GM13977 (cell line): ENCODE results near the gene PARP4.
A peak's percentile ranks its signal among the peaks of the same experiment; 100 is the strongest.
"Not testable (repeated sequence)": the region's sequence is repeated elsewhere in the genome, so short reads cannot be mapped to it uniquely, and the experiment has no call there.

ENCODE experiments used
- DNase-seq: peaks from one replicate; pipeline ENCODE4 v3.0.0; 2012; ENCODE audit warnings: low spot score
- in situ Hi-C: fragments of 300-500 bp; cut with MboI; formaldehyde crosslinking; loops from one replicate; pipeline ENCODE4 v1.12.0; 2022; ENCODE audit warnings: low sequenced_read_pairs, low pct_unique_long_range_greater_than_20kb, mixed read lengths, inconsistent platforms; ENCODE audit not compliant: unreplicated experiment
- TF ChIP-seq, protein P1 (sequence below): IDR thresholded peaks from 2 replicates; pipeline ENCODE4 v1.5.1; 2012; ENCODE audit warnings: mild to moderate bottlenecking, control low read depth; ENCODE audit not compliant: insufficient read depth; ENCODE audit errors: extremely low read depth, missing control alignments

Gene PARP4

DNA sequence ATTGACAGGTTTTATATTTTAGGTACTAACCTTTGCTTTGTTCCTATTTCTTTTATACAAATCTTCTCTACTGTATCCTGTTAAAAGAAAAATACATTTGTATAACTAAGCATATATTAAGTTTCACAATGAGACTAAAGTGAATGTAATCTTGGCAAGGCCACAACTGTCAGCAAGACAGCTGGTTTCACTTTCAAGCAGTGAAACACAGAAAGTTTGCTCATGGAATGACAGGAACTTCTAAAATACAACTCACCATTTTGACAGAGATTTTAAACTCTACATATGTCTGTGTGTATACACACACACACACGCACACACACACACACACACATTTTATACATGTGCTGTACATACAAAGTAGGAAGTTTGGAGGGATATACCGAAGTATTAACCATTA, 53.3 kb downstream of the PARP4 start:
- in situ Hi-C loops: no loop called here
- peak; percentile 65 for DNase-seq
- TF ChIP-seq, protein P1, sequence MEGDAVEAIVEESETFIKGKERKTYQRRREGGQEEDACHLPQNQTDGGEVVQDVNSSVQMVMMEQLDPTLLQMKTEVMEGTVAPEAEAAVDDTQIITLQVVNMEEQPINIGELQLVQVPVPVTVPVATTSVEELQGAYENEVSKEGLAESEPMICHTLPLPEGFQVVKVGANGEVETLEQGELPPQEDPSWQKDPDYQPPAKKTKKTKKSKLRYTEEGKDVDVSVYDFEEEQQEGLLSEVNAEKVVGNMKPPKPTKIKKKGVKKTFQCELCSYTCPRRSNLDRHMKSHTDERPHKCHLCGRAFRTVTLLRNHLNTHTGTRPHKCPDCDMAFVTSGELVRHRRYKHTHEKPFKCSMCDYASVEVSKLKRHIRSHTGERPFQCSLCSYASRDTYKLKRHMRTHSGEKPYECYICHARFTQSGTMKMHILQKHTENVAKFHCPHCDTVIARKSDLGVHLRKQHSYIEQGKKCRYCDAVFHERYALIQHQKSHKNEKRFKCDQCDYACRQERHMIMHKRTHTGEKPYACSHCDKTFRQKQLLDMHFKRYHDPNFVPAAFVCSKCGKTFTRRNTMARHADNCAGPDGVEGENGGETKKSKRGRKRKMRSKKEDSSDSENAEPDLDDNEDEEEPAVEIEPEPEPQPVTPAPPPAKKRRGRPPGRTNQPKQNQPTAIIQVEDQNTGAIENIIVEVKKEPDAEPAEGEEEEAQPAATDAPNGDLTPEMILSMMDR: no peak

GRCh38 chr13:24458736-24459135, 53.8 kb downstream of the PARP4 start:
- in situ Hi-C loops: no loop called here
- TF ChIP-seq, protein P1: no peak
- no peak for DNase-seq

DNA sequence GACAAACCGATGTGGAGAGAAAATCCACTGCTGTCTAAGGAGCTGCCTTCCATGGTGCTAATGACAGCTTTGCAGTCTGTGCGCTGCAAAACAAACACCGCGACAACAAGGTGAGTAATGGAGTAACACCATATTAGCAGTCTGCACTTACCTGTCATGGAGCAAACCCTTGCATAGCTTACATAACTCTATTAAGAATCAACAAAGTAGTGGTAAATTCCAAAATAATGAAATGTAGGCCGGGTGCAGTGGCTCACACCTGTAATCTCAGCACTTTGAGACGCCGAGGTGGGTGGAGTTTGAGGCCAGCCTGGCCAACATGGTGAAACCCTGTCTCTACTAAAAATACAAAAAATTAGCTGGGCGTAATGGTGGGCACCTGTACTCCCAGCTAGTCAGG, 56.2 kb downstream of the PARP4 start:
- DNase-seq: no peak
- in situ Hi-C loops: no loop called here
- TF ChIP-seq, protein P1: no peak

- no peak for DNase-seq
- in situ Hi-C loops: no loop called here
- TF ChIP-seq, protein P1: no peak
These were observed 58.5 kb downstream of the PARP4 start for GRCh38 chr13:24454056-24454455.

DNA sequence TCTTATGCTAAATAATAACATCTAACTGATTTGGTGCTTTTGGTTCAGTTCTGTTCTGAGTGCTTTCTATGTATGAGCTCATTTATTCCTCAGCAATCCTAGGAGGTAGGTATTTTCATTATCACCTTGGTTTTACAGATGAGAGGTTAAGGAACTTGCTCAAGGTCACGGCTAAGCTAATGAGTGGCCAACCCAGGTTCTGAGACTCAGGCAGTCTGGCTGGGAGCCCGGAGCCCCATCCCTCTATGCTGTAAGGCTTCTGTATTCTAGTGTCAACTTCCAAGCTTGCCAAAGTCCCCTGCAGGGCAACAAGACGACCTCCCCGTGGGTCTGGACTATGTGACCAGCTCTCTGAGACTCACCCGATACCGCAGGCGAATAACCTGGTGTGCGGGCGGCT, 60.5 kb downstream of the PARP4 start:
- TF ChIP-seq, protein P1: no peak
- in situ Hi-C loops: no loop called here
- DNase-seq: no peak

GRCh38 chr13:24450530-24450929, 62.0 kb downstream of the PARP4 start:
- in situ Hi-C loops: no loop called here

DNA sequence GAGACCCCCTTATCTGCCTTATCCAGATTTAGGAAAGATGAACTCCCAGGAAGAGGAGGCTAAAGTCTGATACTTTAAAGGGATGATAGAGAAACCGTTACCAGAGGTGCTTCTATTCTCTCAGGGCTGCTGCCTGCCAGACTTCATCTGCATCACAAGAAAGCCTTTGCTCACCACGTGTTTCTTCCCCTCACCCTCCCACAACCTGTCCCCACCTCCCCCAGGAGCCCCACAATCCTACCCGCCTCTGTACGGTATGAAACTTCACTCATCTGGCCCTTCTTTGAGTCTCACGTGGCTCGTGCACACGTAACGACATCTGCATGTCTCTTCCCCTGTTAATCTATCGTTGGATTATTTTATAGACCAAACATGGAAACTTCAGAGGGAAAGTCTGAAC, 67.7 kb downstream of the PARP4 start:
- in situ Hi-C loops, DNase-seq: not testable (repeated sequence)

More at GRCh38 chr13:24450530-24450929, 62.0 kb downstream of the PARP4 start:
- TF ChIP-seq, protein P1: no peak
- no peak for DNase-seq
